ENCODE results near the gene BCDIN3D. TPM values are rescaled to one million over a fixed set of nuclear protein-coding genes. Genes with fewer than 3 reads are reported as not detected.

BCDIN3D gene
- total and polyA plus RNA-seq, 8 donors, result 0.58 to 14.7 (median 2.6) TPM; not detected in 1

GRCh38 chr12:49887536-49888401 lies 44.9 kb upstream of the BCDIN3D start:
- Histone ChIP-seq H3K27ac (peak overlapping the region in 2 of 5 donors; percentile 69 to 70), H3K4me3 (no peak overlapping the region), H3K9me3 (no peaks in the 10 kb centered on the region), H3K36me3 (no peaks in the 10 kb centered on the region), H3K27me3 (peaks cover 0 to 10% (median 0%) of the 10 kb centered on the region in 3 donors), H3K4me1 (peaks cover 3 to 36% (median 13%) of the 10 kb centered on the region in 4 donors)
- intact Hi-C loops (cut with DNase I; ENCODE audit: low total_unique reads), result no loop called here
- peak in 1 of 2 donors; percentile 38 for DNase-seq
- 46 to 71% (median 62%) methylated on average over 13 to 15 of the region's 15 CpGs for WGBS, 5 donors
- TF ChIP-seq POLR2A (IDR thresholded peaks at IDR 0.05), result no peak
- TF ChIP-seq POLR2AphosphoS5 (IDR thresholded peaks at IDR 0.05), result no peak

GRCh38 chr12:49887091-49887490 lies 44.2 kb upstream of the BCDIN3D start:
- Histone ChIP-seq H3K9me3 (no peaks in the 10 kb centered on the region), H3K4me1 (peaks cover 3 to 36% (median 13%) of the 10 kb centered on the region in 4 donors), H3K36me3 (no peaks in the 10 kb centered on the region), H3K27ac (no peak overlapping the region), H3K4me3 (no peak overlapping the region), H3K27me3 (peaks cover 0 to 10% (median 0%) of the 10 kb centered on the region in 3 donors)
- no peak for TF ChIP-seq CTCF (IDR thresholded peaks at IDR 0.05)
- no peak for TF ChIP-seq POLR2AphosphoS5 (IDR thresholded peaks at IDR 0.05)
- TF ChIP-seq EP300 (IDR thresholded peaks at IDR 0.05), result no peak
- TF ChIP-seq POLR2A (IDR thresholded peaks at IDR 0.05), result no peak
- no peak for DNase-seq
- intact Hi-C loops (cut with DNase I; ENCODE audit: low total_unique reads), result no loop called here
- WGBS, 5 donors, result 52 to 71% (median 58%) methylated on average over 9 of the region's 9 CpGs

GRCh38 chr12:49885663-49886461 lies 43.0 kb upstream of the BCDIN3D start:
- intact Hi-C loops (cut with DNase I; ENCODE audit: low total_unique reads), result no loop called here
- Histone ChIP-seq H3K4me1 (peaks cover 3 to 31% (median 11%) of the 10 kb centered on the region in 4 donors), H3K36me3 (no peaks in the 10 kb centered on the region), H3K4me3 (no peak overlapping the region), H3K27me3 (peaks cover 0 to 10% (median 0%) of the 10 kb centered on the region in 3 donors), H3K27ac (no peak overlapping the region), H3K9me3 (no peaks in the 10 kb centered on the region)
- 65 to 86% (median 71%) methylated on average over 15 to 16 of the region's 16 CpGs for WGBS, 5 donors
- DNase-seq, result no peak
- TF ChIP-seq EP300 (IDR thresholded peaks at IDR 0.05) (no peak), POLR2A (IDR thresholded peaks at IDR 0.05) (no peak), CTCF (IDR thresholded peaks at IDR 0.05) (no peak), POLR2AphosphoS5 (IDR thresholded peaks at IDR 0.05) (no peak)

GRCh38 chr12:49885118-49885517 lies 42.2 kb upstream of the BCDIN3D start:
- DNase-seq, result no peak
- TF ChIP-seq POLR2A (IDR thresholded peaks at IDR 0.05) (no peak), EP300 (IDR thresholded peaks at IDR 0.05) (no peak)
- Histone ChIP-seq H3K4me1 (peaks cover 3 to 29% (median 9%) of the 10 kb centered on the region in 4 donors), H3K4me3 (no peak overlapping the region), H3K36me3 (no peaks in the 10 kb centered on the region), H3K9me3 (no peaks in the 10 kb centered on the region), H3K27me3 (peaks cover 0 to 10% (median 0%) of the 10 kb centered on the region in 3 donors), H3K27ac (no peak overlapping the region)
- intact Hi-C loops (cut with DNase I; ENCODE audit: low total_unique reads), result no loop called here
- 55 to 69% (median 63%) methylated on average over 6 of the region's 6 CpGs for WGBS, 5 donors

DNA sequence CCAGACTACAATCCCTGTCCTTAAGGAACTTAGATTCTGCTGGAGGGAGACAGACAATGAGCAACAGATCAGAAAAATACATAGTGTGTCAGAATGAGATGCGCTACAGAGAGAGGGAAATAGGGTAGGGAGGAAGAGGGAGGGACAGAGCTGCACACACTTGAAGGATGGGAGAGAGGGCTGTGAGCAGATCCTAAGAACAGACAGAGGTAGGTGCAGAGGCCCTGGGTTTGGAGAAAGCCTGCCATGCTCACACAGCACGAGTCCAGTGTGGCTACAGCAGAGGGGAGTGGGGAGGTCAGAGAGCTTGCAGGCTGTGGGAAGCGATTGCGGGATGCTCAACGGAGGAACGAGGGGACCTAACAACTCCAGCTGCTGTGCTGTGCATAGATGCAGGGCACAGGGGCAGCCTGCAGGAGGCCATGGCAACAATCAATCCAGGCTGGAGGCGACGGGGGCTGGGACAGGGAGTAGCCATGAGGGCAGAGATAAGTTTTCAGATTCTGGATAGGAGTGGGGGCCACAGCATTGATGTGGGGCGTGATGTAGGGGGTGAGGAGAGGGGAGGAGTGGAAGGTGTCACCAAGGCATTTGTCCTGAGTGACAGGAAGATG lies 40.1 kb upstream of the BCDIN3D start:
- no peak for DNase-seq
- 60 to 79% (median 67%) methylated on average over 9 of the region's 9 CpGs for WGBS, 5 donors
- Histone ChIP-seq H3K27me3 (peaks cover 0 to 10% (median 0%) of the 10 kb centered on the region in 3 donors), H3K4me3 (no peak overlapping the region), H3K9me3 (no peaks in the 10 kb centered on the region), H3K27ac (no peak overlapping the region), H3K4me1 (peaks cover 0 to 9% (median under 1%) of the 10 kb centered on the region in 4 donors), H3K36me3 (no peaks in the 10 kb centered on the region)
- intact Hi-C loops (cut with DNase I; ENCODE audit: low total_unique reads), result no loop called here
- no peak for TF ChIP-seq POLR2AphosphoS5 (IDR thresholded peaks at IDR 0.05)
- TF ChIP-seq EP300 (IDR thresholded peaks at IDR 0.05), result no peak
- no peak for TF ChIP-seq POLR2A (IDR thresholded peaks at IDR 0.05)
